Effector memory CD8-positive, alpha-beta T cell (primary cell): ENCODE data around the gene CD200.

ENCODE experiments used
- ATAC-seq: fragments of 150-1000 bp; cut with Tn5 transposase; replicated peaks from 2 replicates; pipeline ENCODE4 v1.10.0; 2021; ENCODE audit warnings: mild to moderate bottlenecking, moderate library complexity
- DNase-seq, 3 experiments: peaks; one replicate each; pipeline ENCODE4 v3.0.0; 2021
- H3K27ac Mint-ChIP-seq, 2 donors: one replicate each; pipeline ENCODE4 v1.8.0; 2022; ENCODE audit warnings: mild to moderate bottlenecking in 2 of 2, mixed read lengths in 2 of 2, moderate library complexity in 2 of 2
- H3K27me3 Mint-ChIP-seq, 2 donors: one replicate each; pipeline ENCODE4 v1.8.0; 2022; ENCODE audit warnings: mixed read lengths in 2 of 2
- H3K36me3 Mint-ChIP-seq: one replicate; pipeline ENCODE4 v1.8.0; 2022; ENCODE audit warnings: mild to moderate bottlenecking, moderate library complexity, mixed read lengths; ENCODE audit not compliant: insufficient read depth
- H3K4me1 Mint-ChIP-seq, 2 donors: one replicate each; pipeline ENCODE4 v1.8.0; 2022; ENCODE audit warnings: low read depth in 2 of 2, mixed read lengths in 2 of 2
- H3K4me3 Mint-ChIP-seq, 2 donors: one replicate each; pipeline ENCODE4 v1.8.0; 2022; ENCODE audit warnings: mild to moderate bottlenecking in 2 of 2, mixed read lengths in 2 of 2, moderate library complexity in 2 of 2
- H3K9me3 Mint-ChIP-seq, 2 donors: one replicate each; pipeline ENCODE4 v1.8.0; 2022; ENCODE audit warnings: mixed read lengths in 2 of 2

CD200 gene

GRCh38 chr3:112357930-112358780 is 25.2 kb downstream of the CD200 start:
- DNase-seq (no peak), ATAC-seq (peak; percentile 33)
- Mint-ChIP-seq H3K4me1 (peaks cover 4 to 13% of the 10 kb centered on the region in 2 donors), H3K27ac (peak overlapping the region in 1 of 2 donors; percentile 52), H3K27me3 (no peaks in the 10 kb centered on the region), H3K9me3 (no peaks in the 10 kb centered on the region), H3K4me3 (peak overlapping the region; percentile 1 to 67), H3K36me3 (no peaks in the 10 kb centered on the region)

GRCh38 chr3:112360561-112360960 is 27.6 kb downstream of the CD200 start:
- DNase-seq, result no peak
- Mint-ChIP-seq H3K27me3 (no peaks in the 10 kb centered on the region), H3K36me3 (no peaks in the 10 kb centered on the region), H3K27ac (no peak overlapping the region), H3K4me1 (peaks cover 4 to 13% of the 10 kb centered on the region in 2 donors), H3K4me3 (no peak overlapping the region), H3K9me3 (no peaks in the 10 kb centered on the region)
- ATAC-seq, result no peak

DNA sequence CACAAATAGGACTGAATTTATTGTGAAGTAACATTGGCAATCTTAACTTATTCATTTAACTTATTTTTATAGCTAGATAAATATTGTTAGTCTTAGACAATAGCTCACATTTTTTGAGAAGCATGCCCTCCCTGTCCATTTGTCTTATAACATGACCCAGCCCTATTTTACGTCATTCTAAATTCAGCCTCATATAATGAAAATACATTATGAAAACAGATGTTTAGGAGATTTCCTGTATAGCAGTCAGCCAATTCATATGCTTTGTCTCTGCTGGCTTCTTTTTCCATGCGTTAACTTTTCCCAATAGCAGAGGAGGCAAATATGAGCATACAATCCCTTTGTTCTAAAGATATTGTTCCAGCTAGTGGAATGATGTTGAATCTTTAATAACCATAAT is 29.3 kb downstream of the CD200 start:
- H3K27me3 Mint-ChIP-seq, result no peaks in the 10 kb centered on the region
- H3K4me3 Mint-ChIP-seq, result no peak overlapping the region
- ATAC-seq, result no peak
- H3K4me1 Mint-ChIP-seq, result peaks cover 4 to 13% of the 10 kb centered on the region in 2 donors
- no peak overlapping the region for H3K27ac Mint-ChIP-seq
- no peaks in the 10 kb centered on the region for H3K36me3 Mint-ChIP-seq
- DNase-seq, result no peak
- H3K9me3 Mint-ChIP-seq, result no peaks in the 10 kb centered on the region

GRCh38 chr3:112364291-112364690 is 31.3 kb downstream of the CD200 start:
- DNase-seq, result no peak
- Mint-ChIP-seq H3K4me1 (no peaks in the 10 kb centered on the region), H3K27me3 (no peaks in the 10 kb centered on the region), H3K4me3 (peak overlapping the region in 1 of 2 donors; percentile 20), H3K36me3 (no peaks in the 10 kb centered on the region), H3K9me3 (no peaks in the 10 kb centered on the region), H3K27ac (no peak overlapping the region)
- ATAC-seq, result no peak

GRCh38 chr3:112365035-112365434 is 32.1 kb downstream of the CD200 start:
- ATAC-seq (no peak), DNase-seq (no peak)
- Mint-ChIP-seq H3K27ac (no peak overlapping the region), H3K27me3 (no peaks in the 10 kb centered on the region), H3K4me1 (no peaks in the 10 kb centered on the region), H3K9me3 (no peaks in the 10 kb centered on the region), H3K4me3 (no peak overlapping the region), H3K36me3 (no peaks in the 10 kb centered on the region)

GRCh38 chr3:112365636-112366035 is 32.7 kb downstream of the CD200 start:
- Mint-ChIP-seq H3K4me1 (no peaks in the 10 kb centered on the region), H3K9me3 (no peaks in the 10 kb centered on the region), H3K27me3 (no peaks in the 10 kb centered on the region), H3K36me3 (no peaks in the 10 kb centered on the region), H3K4me3 (no peak overlapping the region), H3K27ac (no peak overlapping the region)
- DNase-seq (no peak), ATAC-seq (no peak)

GRCh38 chr3:112366522-112366921 is 33.6 kb downstream of the CD200 start:
- Mint-ChIP-seq H3K27me3 (no peaks in the 10 kb centered on the region), H3K9me3 (no peaks in the 10 kb centered on the region), H3K36me3 (no peaks in the 10 kb centered on the region), H3K27ac (no peak overlapping the region), H3K4me3 (no peak overlapping the region), H3K4me1 (no peaks in the 10 kb centered on the region)
- ATAC-seq (no peak), DNase-seq (no peak)

GRCh38 chr3:112371569-112371968 is 38.6 kb downstream of the CD200 start:
- no peak overlapping the region for H3K4me3 Mint-ChIP-seq
- H3K36me3 Mint-ChIP-seq, result no peaks in the 10 kb centered on the region
- ATAC-seq (no peak), DNase-seq (no peak)
- no peaks in the 10 kb centered on the region for H3K9me3 Mint-ChIP-seq
- peaks cover 0 to 13% of the 10 kb centered on the region in 2 donors for H3K27me3 Mint-ChIP-seq
- no peaks in the 10 kb centered on the region for H3K4me1 Mint-ChIP-seq
- peak overlapping the region in 1 of 2 donors; percentile 5 for H3K27ac Mint-ChIP-seq

DNA sequence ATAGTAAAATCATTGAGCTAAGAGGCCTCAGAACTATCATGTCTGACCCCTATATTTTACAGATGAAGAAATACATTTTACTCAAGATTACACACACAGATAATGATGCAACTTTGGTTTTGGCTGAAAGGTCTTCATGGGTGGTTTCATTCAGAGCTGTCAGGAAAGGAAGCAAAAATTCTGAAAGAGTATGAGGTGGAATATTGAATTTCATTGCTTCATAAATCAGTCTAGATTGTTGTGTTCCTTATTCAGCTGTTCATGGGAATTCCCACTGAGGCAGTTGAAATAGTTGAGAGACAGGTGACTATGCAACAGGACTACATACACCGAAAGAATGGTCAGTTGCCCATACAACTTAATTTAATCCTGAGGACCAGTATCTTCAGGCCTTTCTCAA is 39.4 kb downstream of the CD200 start:
- no peaks in the 10 kb centered on the region for H3K4me1 Mint-ChIP-seq
- H3K27ac Mint-ChIP-seq, result no peak overlapping the region

DNA sequence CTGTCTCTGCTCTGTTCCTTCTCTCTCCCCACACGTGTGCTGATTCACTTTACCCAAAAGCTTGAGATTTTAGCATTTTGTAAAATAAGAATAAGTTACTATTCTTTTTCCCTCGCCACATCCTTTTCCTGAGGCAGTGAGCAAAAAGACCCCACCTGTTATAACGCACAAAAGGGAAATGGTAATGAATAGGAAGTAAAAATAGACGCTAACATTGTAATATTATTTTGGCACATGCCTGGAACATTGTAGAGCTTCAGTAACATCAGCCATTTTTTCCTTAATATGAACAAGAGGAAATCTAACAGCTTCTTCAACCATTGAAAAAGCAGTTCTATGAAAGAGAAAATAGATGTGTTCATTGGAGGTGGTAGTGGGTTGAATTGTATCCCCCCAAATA is 40.5 kb downstream of the CD200 start:
- ATAC-seq, result no peak
- no peak overlapping the region for H3K27ac Mint-ChIP-seq
- H3K27me3 Mint-ChIP-seq, result peaks cover 0 to 13% of the 10 kb centered on the region in 2 donors
- H3K4me1 Mint-ChIP-seq, result no peaks in the 10 kb centered on the region
- no peaks in the 10 kb centered on the region for H3K36me3 Mint-ChIP-seq
- no peaks in the 10 kb centered on the region for H3K9me3 Mint-ChIP-seq
- no peak for DNase-seq
- H3K4me3 Mint-ChIP-seq, result no peak overlapping the region

More for the DNA sequence above, 39.4 kb downstream of the CD200 start:
- ATAC-seq (no peak), DNase-seq (no peak)
- no peak overlapping the region for H3K4me3 Mint-ChIP-seq
- H3K27me3 Mint-ChIP-seq, result peaks cover 0 to 13% of the 10 kb centered on the region in 2 donors
- no peaks in the 10 kb centered on the region for H3K9me3 Mint-ChIP-seq
- no peaks in the 10 kb centered on the region for H3K36me3 Mint-ChIP-seq

GRCh38 chr3:112373924-112374323 is 41.0 kb downstream of the CD200 start:
- DNase-seq (no peak), ATAC-seq (no peak)
- H3K36me3 Mint-ChIP-seq, result no peaks in the 10 kb centered on the region
- H3K4me1 Mint-ChIP-seq, result no peaks in the 10 kb centered on the region
- no peak overlapping the region for H3K27ac Mint-ChIP-seq
- H3K9me3 Mint-ChIP-seq, result no peaks in the 10 kb centered on the region
- no peak overlapping the region for H3K4me3 Mint-ChIP-seq
- peaks cover 0 to 13% of the 10 kb centered on the region in 2 donors for H3K27me3 Mint-ChIP-seq

GRCh38 chr3:112374333-112374734 is 41.4 kb downstream of the CD200 start:
- Mint-ChIP-seq H3K4me3 (no peak overlapping the region), H3K27ac (no peak overlapping the region), H3K36me3 (no peaks in the 10 kb centered on the region), H3K4me1 (no peaks in the 10 kb centered on the region), H3K27me3 (peaks cover 0 to 13% of the 10 kb centered on the region in 2 donors), H3K9me3 (no peaks in the 10 kb centered on the region)
- no peak for ATAC-seq
- no peak for DNase-seq

DNA sequence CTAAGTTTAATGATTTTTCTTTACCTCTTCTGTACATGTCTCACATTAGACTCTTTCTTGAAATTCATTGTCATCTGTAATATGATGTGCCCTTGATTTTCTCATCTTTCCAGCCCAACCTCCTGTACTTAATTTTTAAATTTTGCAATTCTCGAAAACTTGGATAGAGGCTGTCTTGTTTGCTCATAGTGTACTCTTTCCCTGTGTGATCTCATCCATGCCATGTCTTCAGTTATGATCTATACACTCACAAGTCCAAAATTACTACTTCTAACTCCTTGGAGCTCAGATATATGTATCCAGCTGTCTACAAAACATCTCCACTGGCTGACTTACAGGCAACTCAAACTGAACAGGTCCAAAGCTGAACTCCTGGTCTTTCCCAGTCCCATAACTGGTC is 42.2 kb downstream of the CD200 start:
- no peak overlapping the region for H3K27ac Mint-ChIP-seq
- DNase-seq (no peak), ATAC-seq (no peak)
- H3K4me3 Mint-ChIP-seq, result no peak overlapping the region
- peaks cover 0 to 13% of the 10 kb centered on the region in 2 donors for H3K27me3 Mint-ChIP-seq
- H3K36me3 Mint-ChIP-seq, result no peaks in the 10 kb centered on the region
- H3K4me1 Mint-ChIP-seq, result no peaks in the 10 kb centered on the region
- H3K9me3 Mint-ChIP-seq, result no peaks in the 10 kb centered on the region

DNA sequence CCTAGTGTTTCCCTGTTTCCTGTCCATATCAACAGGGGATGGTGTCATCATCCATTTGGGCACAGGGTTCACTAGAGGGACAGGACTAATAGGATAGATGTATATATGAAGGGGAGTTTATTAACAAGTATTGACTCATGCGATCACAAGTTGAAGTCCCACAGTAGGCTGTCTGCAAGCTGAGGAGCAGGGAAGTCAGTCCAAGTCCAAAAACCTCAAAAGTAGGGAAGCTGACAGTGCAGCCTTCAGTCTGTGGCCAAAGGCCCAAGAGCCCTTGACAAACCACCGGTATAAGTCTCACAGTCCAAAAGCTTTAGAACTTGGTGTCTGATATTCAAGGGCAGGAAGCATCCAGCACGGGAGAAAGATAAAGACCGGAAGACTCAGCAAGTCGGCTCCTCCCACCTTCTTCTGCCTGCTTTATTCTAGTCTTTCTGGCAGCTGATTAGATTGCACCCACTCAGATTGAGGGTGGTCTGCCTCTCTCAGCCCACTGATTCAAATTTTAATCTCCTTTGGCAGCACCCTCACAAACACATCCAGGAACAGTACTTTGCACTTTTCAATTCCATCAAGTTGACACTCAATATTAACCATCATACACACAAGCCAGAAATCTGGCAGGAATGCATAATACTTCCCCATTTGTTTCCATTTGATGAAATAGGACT is 43.4 kb downstream of the CD200 start:
- no peak overlapping the region for H3K27ac Mint-ChIP-seq
- H3K4me1 Mint-ChIP-seq, result peaks cover 0 to under 1% of the 10 kb centered on the region in 2 donors
- DNase-seq, result no peak

More for the DNA sequence above, 43.4 kb downstream of the CD200 start:
- ATAC-seq, result no peak
- Mint-ChIP-seq H3K9me3 (no peaks in the 10 kb centered on the region), H3K36me3 (no peaks in the 10 kb centered on the region), H3K27me3 (peaks cover 0 to 13% of the 10 kb centered on the region in 2 donors), H3K4me3 (no peak overlapping the region)
